ENCODE measurements around the gene TNFRSF25. TPM values are rescaled to one million over a fixed set of nuclear protein-coding genes. Genes with fewer than 3 reads are reported as not detected.
"Not testable (repeated sequence)": the region's sequence is repeated elsewhere in the genome, so short reads cannot be mapped to it uniquely, and the experiment has no call there.

Gene TNFRSF25
- total RNA-seq, 2 donors from 2014 or later = 33.1 to 87.1 TPM

DNA sequence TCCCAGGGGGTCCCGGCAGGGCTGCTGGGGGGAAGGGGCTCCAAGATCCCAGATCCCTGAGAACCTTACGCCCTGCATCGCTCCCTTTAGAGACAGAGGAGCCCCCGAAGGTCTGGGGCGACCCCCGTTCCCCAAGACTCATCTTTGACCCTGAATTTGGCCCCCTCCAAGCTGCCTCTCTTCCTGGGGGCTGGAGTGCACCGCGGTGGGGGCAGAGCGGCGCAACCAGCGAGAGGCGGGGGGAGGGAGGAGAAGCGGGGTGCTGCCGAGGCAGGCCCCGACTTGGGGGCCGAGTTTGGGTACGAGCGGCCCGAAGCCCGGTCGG is 30.9 kb upstream of the TNFRSF25 start:
- Histone ChIP-seq H3K27me3 (peaks cover 12% of the 10 kb centered on the region), H3K9ac (ENCODE audit: low read depth in 2 of 2, low read length in 2 of 2) (no peak overlapping the region), H3K27ac (no peak overlapping the region), H3K4me3 (peak overlapping the region; percentile 31), H3K4me1 (no peaks in the 10 kb centered on the region), H3K36me3 (no peaks in the 10 kb centered on the region), H3K9me3 (no peaks in the 10 kb centered on the region)
- intact Hi-C loops (cut with DNase I) = no loop called here
- TF ChIP-seq, protein P1, sequence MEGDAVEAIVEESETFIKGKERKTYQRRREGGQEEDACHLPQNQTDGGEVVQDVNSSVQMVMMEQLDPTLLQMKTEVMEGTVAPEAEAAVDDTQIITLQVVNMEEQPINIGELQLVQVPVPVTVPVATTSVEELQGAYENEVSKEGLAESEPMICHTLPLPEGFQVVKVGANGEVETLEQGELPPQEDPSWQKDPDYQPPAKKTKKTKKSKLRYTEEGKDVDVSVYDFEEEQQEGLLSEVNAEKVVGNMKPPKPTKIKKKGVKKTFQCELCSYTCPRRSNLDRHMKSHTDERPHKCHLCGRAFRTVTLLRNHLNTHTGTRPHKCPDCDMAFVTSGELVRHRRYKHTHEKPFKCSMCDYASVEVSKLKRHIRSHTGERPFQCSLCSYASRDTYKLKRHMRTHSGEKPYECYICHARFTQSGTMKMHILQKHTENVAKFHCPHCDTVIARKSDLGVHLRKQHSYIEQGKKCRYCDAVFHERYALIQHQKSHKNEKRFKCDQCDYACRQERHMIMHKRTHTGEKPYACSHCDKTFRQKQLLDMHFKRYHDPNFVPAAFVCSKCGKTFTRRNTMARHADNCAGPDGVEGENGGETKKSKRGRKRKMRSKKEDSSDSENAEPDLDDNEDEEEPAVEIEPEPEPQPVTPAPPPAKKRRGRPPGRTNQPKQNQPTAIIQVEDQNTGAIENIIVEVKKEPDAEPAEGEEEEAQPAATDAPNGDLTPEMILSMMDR (IDR thresholded peaks at IDR 0.05) = no peak
- DNase-seq = no peak

DNA sequence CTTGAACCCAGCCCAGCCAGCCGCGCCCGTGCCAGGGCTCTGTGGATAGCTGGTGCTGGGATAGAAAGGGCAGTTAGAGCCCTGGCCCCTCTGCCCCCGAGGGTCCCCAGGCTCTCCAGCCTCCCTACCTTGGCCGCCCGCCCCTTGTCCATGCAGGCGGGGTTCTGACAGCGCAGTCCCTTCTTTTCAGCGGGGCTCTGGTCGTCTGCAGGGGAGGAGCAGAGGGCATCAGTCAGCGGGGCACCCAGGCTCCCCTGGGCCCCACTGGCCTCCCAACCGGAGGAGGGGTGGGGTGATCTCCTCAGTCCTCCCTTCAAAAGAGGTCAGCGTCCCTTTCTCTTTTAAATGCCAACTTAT is 30.4 kb upstream of the TNFRSF25 start:
- peaks cover 12% of the 10 kb centered on the region for H3K27me3 ChIP-seq
- no peak overlapping the region for H3K27ac ChIP-seq
- H3K9ac ChIP-seq (ENCODE audit: low read depth in 2 of 2, low read length in 2 of 2) = no peak overlapping the region
- DNase-seq = no peak
- no peaks in the 10 kb centered on the region for H3K36me3 ChIP-seq
- peaks cover under 1% of the 10 kb centered on the region for H3K4me1 ChIP-seq
- no peaks in the 10 kb centered on the region for H3K9me3 ChIP-seq
- no peak overlapping the region for H3K4me3 ChIP-seq
- TF ChIP-seq, protein P1 (IDR thresholded peaks at IDR 0.05) = no peak
- intact Hi-C loops (cut with DNase I) = no loop called here

DNA sequence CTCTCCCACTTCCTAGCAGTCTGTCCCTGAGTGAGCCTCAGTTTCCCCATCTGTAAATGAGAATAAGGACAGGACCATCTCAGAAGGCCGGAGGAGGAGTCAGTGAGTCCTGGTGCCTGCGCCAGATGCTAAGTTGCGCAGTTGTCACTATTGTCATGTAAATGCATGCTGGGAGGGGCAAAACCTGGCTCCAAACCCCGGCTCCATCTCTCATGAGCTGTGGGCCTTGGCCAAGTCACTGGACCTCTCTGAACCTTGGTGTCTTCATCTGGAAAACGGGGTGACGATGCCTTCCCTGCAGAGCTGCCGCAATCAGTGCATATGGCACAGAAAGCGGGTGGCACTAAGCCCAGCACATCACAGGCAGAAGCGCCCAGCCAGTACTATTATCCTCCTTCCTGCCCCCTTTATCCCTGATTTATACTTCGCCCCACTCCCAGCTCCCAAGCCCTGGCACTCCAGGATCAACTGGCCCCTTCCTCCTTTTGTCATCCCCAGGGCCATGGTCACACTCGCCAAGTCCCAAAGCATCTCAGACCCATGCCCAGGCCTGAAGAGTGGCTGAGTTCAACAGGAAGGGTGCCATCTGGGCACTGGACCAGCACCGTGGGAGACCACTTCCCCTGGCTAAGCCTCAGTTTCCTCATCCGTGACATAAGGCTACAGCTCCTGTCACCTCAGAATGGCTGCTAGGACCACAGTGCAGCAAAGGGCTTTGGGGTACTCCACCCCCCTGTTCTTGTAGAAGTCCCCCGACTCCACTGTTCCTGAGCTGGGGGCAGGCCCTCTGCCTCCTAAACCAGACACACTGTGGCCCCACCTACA is 29.8 kb upstream of the TNFRSF25 start:
- Histone ChIP-seq H3K4me1 (peaks cover 3% of the 10 kb centered on the region), H3K4me3 (no peak overlapping the region), H3K9me3 (no peaks in the 10 kb centered on the region), H3K27ac (no peak overlapping the region), H3K9ac (ENCODE audit: low read depth in 2 of 2, low read length in 2 of 2) (no peak overlapping the region), H3K36me3 (no peaks in the 10 kb centered on the region), H3K27me3 (peaks cover 12% of the 10 kb centered on the region)
- TF ChIP-seq, protein P1 (IDR thresholded peaks at IDR 0.05) = no peak
- DNase-seq = no peak
- intact Hi-C loops (cut with DNase I) = no loop called here

DNA sequence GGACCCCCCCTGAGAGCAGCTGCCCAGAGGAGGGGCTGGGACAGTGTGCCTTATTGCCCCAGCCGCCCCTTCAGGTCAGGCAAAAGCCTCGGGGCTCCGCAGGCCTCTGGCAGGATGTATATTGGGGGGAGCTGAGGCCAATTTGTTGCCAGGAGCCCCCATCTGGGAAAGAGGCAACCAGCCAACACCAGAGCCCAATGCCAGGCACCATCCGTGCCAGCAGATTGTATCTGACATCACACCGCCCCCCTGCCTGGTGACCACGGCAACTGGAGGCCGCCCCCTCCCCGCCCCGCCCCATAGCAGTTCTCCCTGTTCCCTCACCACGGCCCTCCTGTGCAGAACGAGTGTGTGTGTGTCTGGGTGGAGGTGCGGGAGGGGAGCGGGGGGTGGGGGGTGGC is 29.1 kb upstream of the TNFRSF25 start:
- Histone ChIP-seq H3K36me3 (no peaks in the 10 kb centered on the region), H3K9me3 (no peaks in the 10 kb centered on the region), H3K9ac (ENCODE audit: low read depth in 2 of 2, low read length in 2 of 2) (no peak overlapping the region), H3K27me3 (peaks cover 12% of the 10 kb centered on the region), H3K4me3 (no peak overlapping the region), H3K4me1 (peaks cover 3% of the 10 kb centered on the region), H3K27ac (no peak overlapping the region)
- intact Hi-C loops (cut with DNase I) = no loop called here
- no peak for DNase-seq
- TF ChIP-seq, protein P1 (IDR thresholded peaks at IDR 0.05) = no peak

DNA sequence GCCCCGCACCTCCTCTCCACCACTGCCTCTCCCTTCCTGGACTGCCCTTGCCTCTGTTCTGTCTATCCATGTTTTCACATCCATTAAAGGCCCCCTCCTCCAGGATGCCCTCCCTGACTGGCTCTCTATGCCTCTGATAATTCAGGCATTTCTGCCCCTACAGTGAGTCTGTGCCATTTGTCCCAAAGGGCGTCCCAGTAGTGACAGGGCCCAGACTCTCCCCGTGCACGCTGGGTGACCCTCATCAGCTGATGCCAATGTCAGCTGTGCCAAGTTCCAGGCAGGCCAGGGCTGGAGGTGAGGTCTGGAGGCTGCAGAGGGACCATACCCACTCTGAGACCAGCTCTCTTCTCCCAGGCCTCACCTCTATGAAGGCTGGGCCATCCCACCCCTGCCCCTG is 28.7 kb upstream of the TNFRSF25 start:
- TF ChIP-seq, protein P1 (IDR thresholded peaks at IDR 0.05) = no peak

DNA sequence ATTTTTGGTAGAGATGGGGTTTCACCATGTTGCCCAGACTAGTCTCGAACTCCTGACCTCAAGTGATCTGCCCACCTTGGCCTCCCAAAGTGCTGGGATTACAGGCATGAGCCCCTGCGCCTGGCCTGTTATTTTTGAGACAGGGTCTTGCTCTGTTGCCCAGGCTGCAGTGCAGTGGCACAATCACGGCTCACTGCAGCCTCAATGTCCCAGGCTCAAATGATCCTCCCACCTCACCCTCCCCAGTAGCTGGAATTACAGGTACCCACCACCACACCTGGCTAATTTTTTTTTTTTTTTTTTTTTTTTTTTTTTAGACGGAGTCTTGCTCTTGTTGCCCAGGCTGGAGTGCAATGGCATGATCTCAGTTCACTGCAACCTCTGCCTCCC is 27.9 kb upstream of the TNFRSF25 start:
- intact Hi-C loops (cut with DNase I); H3K4me1 ChIP-seq: not testable (repeated sequence)

More for the DNA sequence above, 28.7 kb upstream of the TNFRSF25 start:
- Histone ChIP-seq H3K27ac (no peak overlapping the region), H3K36me3 (no peaks in the 10 kb centered on the region), H3K4me1 (peaks cover 3% of the 10 kb centered on the region), H3K4me3 (no peak overlapping the region), H3K9ac (ENCODE audit: low read depth in 2 of 2, low read length in 2 of 2) (no peak overlapping the region), H3K9me3 (no peaks in the 10 kb centered on the region), H3K27me3 (peaks cover 12% of the 10 kb centered on the region)
- intact Hi-C loops (cut with DNase I) = no loop called here
- DNase-seq = no peak

More for the DNA sequence above, 27.9 kb upstream of the TNFRSF25 start:
- H3K27me3 ChIP-seq = peaks cover 12% of the 10 kb centered on the region
- not testable (repeated sequence) for H3K9ac ChIP-seq (ENCODE audit: low read depth in 2 of 2, low read length in 2 of 2); H3K9me3 ChIP-seq; H3K36me3 ChIP-seq; H3K27ac ChIP-seq; H3K4me3 ChIP-seq; DNase-seq
